GM21423 (cell line): ENCODE results near the gene VCPKMT.

Source experiments
- ATAC-seq: cut with Tn5 transposase; IDR thresholded peaks from one replicate; pipeline ENCODE4 v1.9.1; 2021; ENCODE audit warnings: mild to moderate bottlenecking, moderate library complexity; ENCODE audit not compliant: unreplicated experiment

VCPKMT gene

GRCh38 chr14:50116181-50116956 lies at the start of gene VCPKMT:
Gene VCPKMT (minus strand): TSS chr14:50116572. CDS start chr14:50116552, 20 bp downstream.
- peak; percentile 98 for ATAC-seq

GRCh38 chr14:50156111-50156510 lies 39.7 kb upstream of the VCPKMT start:
- no peak for ATAC-seq

- ATAC-seq, result no peak
Measured at GRCh38 chr14:50148799-50149198, 32.4 kb upstream of the VCPKMT start.

GRCh38 chr14:50139192-50139591 lies 22.8 kb upstream of the VCPKMT start:
- ATAC-seq, result no peak

GRCh38 chr14:50127802-50128201 lies 11.4 kb upstream of the VCPKMT start:
- no peak for ATAC-seq

GRCh38 chr14:50123062-50123461 lies 6.7 kb upstream of the VCPKMT start:
- no peak for ATAC-seq

- no peak for ATAC-seq
Measured at GRCh38 chr14:50122291-50122690, 5.9 kb upstream of the VCPKMT start.

GRCh38 chr14:50121486-50121885 lies 5.1 kb upstream of the VCPKMT start:
- ATAC-seq, result no peak

- no peak for ATAC-seq
Measured at GRCh38 chr14:50117456-50117855, 1.1 kb upstream of the VCPKMT start.

GRCh38 chr14:50116966-50117365 lies 594 bp upstream of the VCPKMT start:
- ATAC-seq, result no peak

- no peak for ATAC-seq
Measured at GRCh38 chr14:50113381-50114035, 2.9 kb downstream of the VCPKMT start.

- no peak for ATAC-seq
Measured at GRCh38 chr14:50110323-50111037, 5.9 kb downstream of the VCPKMT start.

- no peak for ATAC-seq
Measured at GRCh38 chr14:50109342-50109741, 7.0 kb downstream of the VCPKMT start.

- ATAC-seq, result no peak
Measured at GRCh38 chr14:50107850-50108249, 8.5 kb downstream of the VCPKMT start.

GRCh38 chr14:50106178-50106577 lies 10.2 kb downstream of the VCPKMT start:
- no peak for ATAC-seq

- ATAC-seq, result no peak
Measured at GRCh38 chr14:50103558-50103957, 12.8 kb downstream of the VCPKMT start.

GRCh38 chr14:50101417-50101816 lies 15.0 kb downstream of the VCPKMT start:
- ATAC-seq, result no peak

GRCh38 chr14:50100805-50101204 lies 15.6 kb downstream of the VCPKMT start:
- ATAC-seq, result no peak

- no peak for ATAC-seq
Measured at GRCh38 chr14:50099335-50099734, 17.0 kb downstream of the VCPKMT start.

GRCh38 chr14:50095895-50096294 lies 20.5 kb downstream of the VCPKMT start:
- ATAC-seq, result no peak

- ATAC-seq, result no peak
Measured at GRCh38 chr14:50094056-50094755, 22.2 kb downstream of the VCPKMT start.
